Naive B cell (primary cell): ENCODE measurements around the gene BMP2K. TPM values are rescaled to one million over a fixed set of nuclear protein-coding genes. Genes with fewer than 3 reads are reported as not detected.
A peak's percentile ranks its signal among the peaks of the same experiment; 100 is the strongest.

Experiments used
- ATAC-seq, 2 donors: fragments of 150-1000 bp; cut with Tn5 transposase; 2 replicates each; pipeline ENCODE4 v1.10.0; 2021; ENCODE audit warnings: low read depth in 2 of 2, mild to moderate bottlenecking in 2 of 2, moderate library complexity in 2 of 2
- DNase-seq: peaks from one replicate; pipeline ENCODE4 v3.0.0; 2022
- H3K27ac Mint-ChIP-seq, 6 donors: one replicate each; pipeline ENCODE4 v1.8.0; 2020 to 2022; ENCODE audit warnings: mild to moderate bottlenecking in 6 of 6, mixed read lengths in 6 of 6, moderate library complexity in 5 of 6, inconsistent platforms in 2 of 6
- H3K27me3 Mint-ChIP-seq, 3 donors: one replicate each; pipeline ENCODE4 v1.8.0; 2021 to 2022; ENCODE audit warnings: mixed read lengths in 3 of 3, mild to moderate bottlenecking in 1 of 3
- H3K36me3 Mint-ChIP-seq, 2 donors: one replicate each; pipeline ENCODE4 v1.8.0; 2020 to 2022; ENCODE audit warnings: mixed read lengths in 2 of 2, inconsistent platforms in 1 of 2, mild to moderate bottlenecking in 1 of 2
- H3K4me1 Mint-ChIP-seq, 3 donors: one replicate each; pipeline ENCODE4 v1.8.0; 2020 to 2022; ENCODE audit warnings: mixed read lengths in 3 of 3, inconsistent platforms in 1 of 3, mild to moderate bottlenecking in 1 of 3, moderate library complexity in 1 of 3
- H3K4me3 Mint-ChIP-seq, 8 donors: one replicate each; pipeline ENCODE4 v1.8.0; 2020 to 2022; ENCODE audit warnings: mild to moderate bottlenecking in 8 of 8, mixed read lengths in 8 of 8, moderate library complexity in 8 of 8, inconsistent platforms in 2 of 8
- H3K9me3 Mint-ChIP-seq, 7 donors: one replicate each; pipeline ENCODE4 v1.8.0; 2020 to 2022; ENCODE audit warnings: mixed read lengths in 7 of 7, mild to moderate bottlenecking in 5 of 7, inconsistent platforms in 2 of 7, moderate library complexity in 1 of 7
- polyA plus RNA-seq, 6 donors: library from polyadenylated mRNA; unstranded; fragments of 300-500 nt; fragmentation: Illumina TruSeq; gene quantifications; one replicate each; pipeline ENCODE4 v1.2.3, GENCODE V29; 2021; ENCODE audit warnings: low read depth in 6 of 6

Gene BMP2K
- polyA plus RNA-seq, 6 donors from 2014 or later, result 7.1 to 35.4 (median 28.9) TPM

DNA sequence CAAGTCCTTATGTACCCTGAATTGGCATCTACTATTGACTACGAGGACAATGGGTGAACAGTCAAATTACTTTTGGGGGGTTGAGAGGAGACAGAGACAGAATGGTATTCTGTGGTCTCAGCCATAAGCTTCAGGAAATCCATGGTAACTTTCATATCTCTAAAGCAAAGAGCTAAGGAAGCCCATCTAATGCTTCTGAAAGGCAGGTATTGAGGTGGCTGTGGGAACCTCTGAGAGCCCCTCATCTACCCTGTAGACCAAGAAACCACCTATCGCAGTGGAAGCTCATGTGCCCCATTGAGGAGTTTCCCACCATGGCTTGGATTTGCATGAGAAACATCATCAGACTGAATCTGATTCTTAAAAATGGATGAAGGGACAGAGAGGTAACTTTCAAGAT, 23.1 kb upstream of the BMP2K start:
- no peak for ATAC-seq
- DNase-seq, result no peak
- Mint-ChIP-seq H3K9me3 (no peaks in the 10 kb centered on the region), H3K27me3 (no peaks in the 10 kb centered on the region), H3K4me1 (peaks cover 54 to 84% (median 61%) of the 10 kb centered on the region in 3 donors), H3K27ac (peak overlapping the region in 3 of 6 donors; percentile 68 to 88 (median 78)), H3K36me3 (peaks cover 0 to 7% of the 10 kb centered on the region in 2 donors), H3K4me3 (peak overlapping the region in 3 of 8 donors; percentile 20 to 55 (median 53))

DNA sequence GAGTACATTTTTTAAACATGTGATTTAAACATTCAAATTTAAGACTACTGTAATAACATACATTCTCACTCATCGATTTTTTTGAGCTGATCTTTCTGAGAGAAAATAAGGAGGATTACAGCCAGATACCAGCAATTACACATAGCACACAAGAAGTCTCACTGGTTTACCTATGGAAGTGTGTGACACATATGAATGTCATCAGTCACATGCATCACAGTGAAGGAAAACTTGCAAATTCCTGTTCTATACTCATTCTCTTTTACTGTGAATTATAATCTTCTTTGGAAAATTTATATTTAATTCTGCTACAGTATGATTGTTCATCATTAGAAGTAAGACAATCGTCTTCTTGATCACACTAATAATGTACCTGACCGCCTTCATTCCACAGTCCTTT, 21.3 kb upstream of the BMP2K start:
- peaks cover 47 to 72% (median 53%) of the 10 kb centered on the region in 3 donors for H3K4me1 Mint-ChIP-seq
- H3K27me3 Mint-ChIP-seq, result no peaks in the 10 kb centered on the region
- peak overlapping the region in 1 of 8 donors; percentile 25 for H3K4me3 Mint-ChIP-seq
- peak overlapping the region in 2 of 6 donors; percentile 8 to 58 for H3K27ac Mint-ChIP-seq
- no peaks in the 10 kb centered on the region for H3K9me3 Mint-ChIP-seq
- H3K36me3 Mint-ChIP-seq, result peaks cover 0 to 7% of the 10 kb centered on the region in 2 donors
- no peak for ATAC-seq
- DNase-seq, result no peak

DNA sequence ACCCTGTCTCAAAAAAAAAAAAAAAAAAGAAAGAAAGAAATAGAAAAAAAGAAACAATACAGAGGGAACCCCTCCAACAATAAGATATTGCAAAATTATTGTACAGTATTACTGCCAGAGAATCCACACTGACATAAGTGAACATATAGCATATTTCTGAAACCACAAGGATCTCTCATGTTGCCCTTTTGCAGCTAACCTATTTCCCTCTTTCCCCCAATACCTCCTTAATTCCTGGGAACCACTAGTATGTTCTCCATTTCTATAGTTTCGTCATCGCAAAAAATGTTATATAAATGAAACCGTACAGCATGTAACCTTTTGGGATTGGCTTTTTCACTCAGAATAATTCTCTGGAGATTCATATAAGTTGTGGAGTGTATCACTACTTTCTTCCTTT, 20.0 kb upstream of the BMP2K start:
- no peak overlapping the region for H3K4me3 Mint-ChIP-seq
- DNase-seq (no peak), ATAC-seq (no peak)
- H3K36me3 Mint-ChIP-seq, result peaks cover 0 to 7% of the 10 kb centered on the region in 2 donors
- H3K27me3 Mint-ChIP-seq, result no peaks in the 10 kb centered on the region
- no peaks in the 10 kb centered on the region for H3K9me3 Mint-ChIP-seq
- peak overlapping the region in 1 of 6 donors; percentile 26 for H3K27ac Mint-ChIP-seq
- H3K4me1 Mint-ChIP-seq, result peaks cover 40 to 59% (median 44%) of the 10 kb centered on the region in 3 donors

DNA sequence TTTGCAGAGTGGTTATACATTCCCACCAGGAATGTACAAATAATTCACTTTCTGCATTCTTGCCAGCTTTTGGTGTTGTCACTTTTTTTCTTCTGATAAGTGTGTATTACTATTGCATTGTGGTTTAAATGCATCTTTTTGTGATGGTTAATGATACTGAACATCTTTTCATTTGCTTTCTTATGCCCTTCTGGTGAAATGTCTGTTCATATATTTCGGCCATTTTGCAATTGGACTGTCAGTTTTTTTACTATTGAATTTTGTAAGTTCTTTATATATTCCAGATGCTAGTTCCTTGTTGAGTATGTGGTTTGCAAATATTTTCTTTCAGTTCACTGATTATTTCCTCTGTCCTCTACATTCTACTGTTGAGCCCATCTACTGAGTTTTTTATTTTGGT, 19.4 kb upstream of the BMP2K start:
- peak overlapping the region in 6 of 8 donors; percentile 9 to 66 (median 34) for H3K4me3 Mint-ChIP-seq
- peaks cover 0 to 7% of the 10 kb centered on the region in 2 donors for H3K36me3 Mint-ChIP-seq
- H3K27me3 Mint-ChIP-seq, result no peaks in the 10 kb centered on the region
- H3K9me3 Mint-ChIP-seq, result peaks cover 0 to under 1% (median 0%) of the 10 kb centered on the region in 7 donors
- peaks cover 38 to 54% (median 38%) of the 10 kb centered on the region in 3 donors for H3K4me1 Mint-ChIP-seq
- DNase-seq (no peak), ATAC-seq (no peak)
- H3K27ac Mint-ChIP-seq, result peak overlapping the region in 2 of 6 donors; percentile 49 to 55

DNA sequence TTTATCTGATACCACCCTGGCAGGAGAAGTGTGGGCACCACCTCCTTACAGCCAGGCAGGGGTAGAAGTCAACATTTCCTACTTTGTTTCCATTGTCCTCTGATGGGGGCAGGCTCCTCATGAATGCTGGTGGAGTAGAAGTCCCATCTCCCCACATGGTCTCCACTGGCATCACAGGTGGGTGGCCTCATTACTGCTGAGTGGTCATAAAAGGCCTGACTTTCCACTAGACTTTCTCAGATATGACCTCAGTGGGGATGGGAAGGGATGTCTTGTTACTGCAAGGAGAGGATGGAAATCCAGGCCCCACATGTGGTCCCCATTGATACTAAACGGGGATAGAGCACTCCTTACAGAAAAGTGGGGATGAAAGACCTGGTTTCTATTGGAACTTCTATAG, 18.6 kb upstream of the BMP2K start:
- ATAC-seq, result no peak
- Mint-ChIP-seq H3K4me3 (peak overlapping the region in 6 of 8 donors; percentile 23 to 66 (median 27)), H3K4me1 (peaks cover 30 to 46% (median 32%) of the 10 kb centered on the region in 3 donors), H3K9me3 (peaks cover 0 to 1% (median 0%) of the 10 kb centered on the region in 7 donors), H3K27ac (peak overlapping the region in 1 of 6 donors; percentile 47), H3K36me3 (peaks cover 0 to 7% of the 10 kb centered on the region in 2 donors), H3K27me3 (no peaks in the 10 kb centered on the region)
- no peak for DNase-seq

DNA sequence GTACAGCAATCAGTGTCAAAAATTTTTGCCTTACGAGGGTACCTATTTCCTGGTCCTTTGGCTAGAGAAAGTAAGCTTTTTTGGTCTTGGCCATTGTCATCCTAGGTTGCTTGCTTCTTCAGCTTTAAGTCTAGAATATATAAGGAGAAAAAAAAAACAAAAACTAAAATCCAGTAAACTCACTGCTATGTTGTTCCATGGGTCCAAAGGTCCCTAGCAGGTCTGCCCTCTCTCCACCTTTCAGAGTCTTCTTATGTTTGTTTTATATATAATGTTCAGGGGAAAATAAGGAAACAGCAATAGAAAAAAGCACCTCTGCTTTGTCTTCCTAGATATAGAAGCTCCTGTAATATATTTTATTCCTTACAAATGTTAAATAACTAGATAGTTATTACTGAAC, 18.1 kb upstream of the BMP2K start:
- peaks cover 0 to 1% (median 0%) of the 10 kb centered on the region in 7 donors for H3K9me3 Mint-ChIP-seq
- H3K27ac Mint-ChIP-seq, result peak overlapping the region in 1 of 6 donors; percentile 47
- no peaks in the 10 kb centered on the region for H3K27me3 Mint-ChIP-seq
- peaks cover 0 to 7% of the 10 kb centered on the region in 2 donors for H3K36me3 Mint-ChIP-seq
- H3K4me1 Mint-ChIP-seq, result peaks cover 25 to 41% (median 27%) of the 10 kb centered on the region in 3 donors
- ATAC-seq (no peak), DNase-seq (no peak)
- peak overlapping the region in 1 of 8 donors; percentile 42 for H3K4me3 Mint-ChIP-seq

DNA sequence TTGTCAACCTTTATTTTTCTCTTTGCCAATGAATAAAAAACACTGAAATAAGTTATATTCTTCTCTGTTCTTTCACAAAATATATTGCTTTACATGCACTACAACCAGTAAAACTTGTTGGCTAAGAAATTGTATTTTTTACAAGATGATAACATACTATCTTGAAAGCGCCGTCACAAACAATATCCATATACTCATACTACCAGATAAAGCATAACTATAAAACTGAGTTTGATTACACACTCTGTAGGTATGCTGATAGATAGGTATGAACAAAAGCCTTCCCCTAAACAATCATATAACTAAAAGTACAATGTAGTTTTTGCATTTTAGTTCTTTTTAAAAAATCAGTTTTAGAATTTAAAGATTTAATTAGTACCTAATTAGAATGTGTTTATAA, 13.6 kb upstream of the BMP2K start:
- H3K4me1 Mint-ChIP-seq, result peaks cover 22 to 29% (median 26%) of the 10 kb centered on the region in 3 donors
- H3K4me3 Mint-ChIP-seq, result no peak overlapping the region
- peaks cover 0 to 1% (median 0%) of the 10 kb centered on the region in 7 donors for H3K9me3 Mint-ChIP-seq
- no peak overlapping the region for H3K27ac Mint-ChIP-seq
- no peaks in the 10 kb centered on the region for H3K36me3 Mint-ChIP-seq
- ATAC-seq, result no peak
- DNase-seq, result no peak
- H3K27me3 Mint-ChIP-seq, result no peaks in the 10 kb centered on the region

DNA sequence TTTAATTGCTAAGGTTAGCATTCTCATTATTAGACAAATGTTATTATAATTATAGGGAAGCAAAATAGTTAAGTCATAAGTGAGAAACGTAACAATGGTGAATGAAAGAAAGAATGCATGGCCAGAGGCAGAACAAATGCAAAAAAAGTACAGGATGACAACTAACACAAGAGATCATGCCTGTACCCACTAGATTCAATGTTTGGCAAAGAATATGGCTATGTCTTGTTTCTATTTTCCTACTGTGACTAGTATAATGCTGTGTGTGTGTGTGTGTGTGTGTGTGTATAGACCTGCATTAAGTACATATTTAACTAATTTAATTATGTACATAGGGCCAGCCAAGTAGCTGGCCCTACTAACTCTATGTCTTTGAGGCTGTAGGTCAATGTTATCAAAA, 12.9 kb upstream of the BMP2K start:
- Mint-ChIP-seq H3K9me3 (peaks cover 0 to 1% (median 0%) of the 10 kb centered on the region in 7 donors), H3K4me1 (peaks cover 25 to 28% (median 28%) of the 10 kb centered on the region in 3 donors), H3K27ac (no peak overlapping the region), H3K4me3 (no peak overlapping the region), H3K27me3 (no peaks in the 10 kb centered on the region), H3K36me3 (no peaks in the 10 kb centered on the region)
- ATAC-seq (no peak), DNase-seq (no peak)

DNA sequence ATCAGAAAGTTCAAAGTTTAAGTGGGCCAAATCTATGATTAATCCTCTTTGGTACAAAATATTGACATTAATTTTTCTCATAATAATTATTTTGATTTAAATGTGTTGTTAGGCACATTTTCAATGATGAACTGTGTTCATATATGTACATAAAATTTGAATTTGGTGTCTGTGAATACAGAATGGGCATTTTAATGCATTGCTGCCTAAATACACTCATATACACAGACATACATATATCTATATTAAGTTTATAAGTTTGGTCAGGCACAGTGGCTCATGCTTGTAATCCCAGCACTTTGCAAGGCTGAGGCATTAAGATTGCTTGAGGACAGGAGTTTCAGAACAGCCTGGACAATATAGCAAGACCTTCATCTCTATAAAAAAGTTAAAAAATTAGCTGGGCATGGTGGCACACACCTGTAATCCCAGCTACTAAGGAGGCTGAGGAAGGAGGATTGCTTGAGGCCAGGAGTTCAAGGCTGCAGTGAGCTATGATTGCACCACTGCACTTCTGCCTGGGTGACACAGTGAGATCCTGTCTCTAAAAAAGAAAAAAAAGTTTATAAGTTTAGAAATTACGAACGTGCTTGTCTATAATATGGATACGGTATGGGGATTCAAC, 12.3 kb upstream of the BMP2K start:
- no peak overlapping the region for H3K27ac Mint-ChIP-seq

DNA sequence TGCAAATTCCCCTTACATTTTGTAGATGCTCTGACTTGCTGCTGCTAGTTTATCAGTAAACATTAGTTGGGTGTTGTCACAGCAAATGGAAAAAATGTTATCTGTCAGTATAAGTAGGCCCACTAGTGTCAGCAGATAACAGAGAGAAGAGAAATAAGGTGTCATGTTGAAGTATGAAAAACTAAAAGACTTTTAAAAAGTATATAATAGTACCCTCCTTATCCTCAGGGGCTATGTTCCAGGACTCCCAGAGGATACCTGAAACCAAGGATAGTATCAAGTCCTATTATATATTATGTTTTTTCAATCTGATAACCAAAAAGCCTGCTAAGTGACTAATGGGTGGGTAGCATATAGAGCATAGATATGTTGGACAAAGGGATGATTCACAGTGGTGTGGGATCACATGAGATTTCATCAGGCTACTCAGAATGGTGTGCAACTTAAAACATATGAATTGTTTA, 11.6 kb upstream of the BMP2K start:
- no peak for ATAC-seq
- peak overlapping the region in 1 of 8 donors; percentile 29 for H3K4me3 Mint-ChIP-seq
- H3K27me3 Mint-ChIP-seq, result no peaks in the 10 kb centered on the region

More for the DNA sequence above, 12.3 kb upstream of the BMP2K start:
- no peak for DNase-seq
- H3K9me3 Mint-ChIP-seq, result peaks cover 0 to 1% (median 0%) of the 10 kb centered on the region in 7 donors
- no peak overlapping the region for H3K4me3 Mint-ChIP-seq
- H3K4me1 Mint-ChIP-seq, result peaks cover 25 to 30% (median 28%) of the 10 kb centered on the region in 3 donors
- no peak for ATAC-seq
- no peaks in the 10 kb centered on the region for H3K36me3 Mint-ChIP-seq
- no peaks in the 10 kb centered on the region for H3K27me3 Mint-ChIP-seq

DNA sequence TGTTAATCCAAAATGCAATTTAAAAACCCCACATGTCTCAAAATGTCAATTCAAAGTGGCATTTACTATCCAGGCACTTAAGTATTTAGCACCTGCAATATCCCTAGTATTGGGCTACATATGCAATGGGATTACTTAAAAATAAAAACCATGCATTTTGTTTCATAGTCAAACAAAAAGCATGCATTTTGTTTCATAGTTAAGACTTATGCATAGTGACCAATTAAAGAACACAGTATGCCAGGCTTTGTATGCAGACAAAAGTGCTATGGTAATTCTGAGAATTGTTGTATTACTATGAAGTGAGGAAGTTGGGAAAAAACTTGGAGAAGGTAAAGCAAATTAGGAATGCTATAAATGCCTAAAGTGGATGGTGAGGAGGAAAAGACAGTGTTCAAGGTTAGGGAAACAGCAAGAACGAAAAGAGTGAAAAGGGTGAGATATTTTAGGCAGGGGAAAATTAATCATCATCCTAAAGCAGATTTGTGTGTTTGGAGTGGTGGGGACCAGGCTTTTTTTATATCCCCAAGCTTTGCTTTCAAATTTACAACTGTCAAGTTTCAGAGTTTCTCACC, 10.6 kb upstream of the BMP2K start:
- Mint-ChIP-seq H3K27ac (peak overlapping the region in 4 of 6 donors; percentile 13 to 95 (median 36)), H3K4me3 (peak overlapping the region in 3 of 8 donors; percentile 34 to 60 (median 55)), H3K27me3 (no peaks in the 10 kb centered on the region), H3K4me1 (peaks cover 25 to 30% (median 28%) of the 10 kb centered on the region in 3 donors), H3K36me3 (no peaks in the 10 kb centered on the region), H3K9me3 (peaks cover 0 to 1% (median 0%) of the 10 kb centered on the region in 7 donors)
- no peak for DNase-seq
- ATAC-seq, result no peak

More for the DNA sequence above, 11.6 kb upstream of the BMP2K start:
- DNase-seq, result no peak
- Mint-ChIP-seq H3K9me3 (peaks cover 0 to 1% (median 0%) of the 10 kb centered on the region in 7 donors), H3K27ac (no peak overlapping the region), H3K36me3 (no peaks in the 10 kb centered on the region), H3K4me1 (peaks cover 25 to 30% (median 28%) of the 10 kb centered on the region in 3 donors)

DNA sequence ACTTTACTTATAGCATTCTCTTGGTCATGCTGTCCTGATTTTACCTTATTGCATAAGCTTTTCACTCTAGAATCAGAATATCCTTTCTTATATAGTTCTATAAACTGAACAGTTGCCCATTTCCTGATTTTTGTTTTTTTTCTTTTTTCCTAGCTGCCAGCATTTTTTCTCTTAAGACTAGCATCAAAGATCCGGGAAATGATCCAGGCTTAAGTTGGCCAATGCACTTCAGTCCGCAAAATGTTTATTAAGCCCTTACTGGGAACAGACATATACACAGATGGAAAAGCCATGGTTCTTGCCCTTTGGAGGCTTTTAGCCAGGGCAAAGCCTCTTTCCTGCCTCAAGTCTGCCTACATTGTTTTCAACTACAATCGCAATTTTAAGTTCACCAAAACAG, 10.1 kb upstream of the BMP2K start:
- peak overlapping the region; percentile 26 to 95 (median 41) for H3K27ac Mint-ChIP-seq
- no peaks in the 10 kb centered on the region for H3K36me3 Mint-ChIP-seq
- H3K4me1 Mint-ChIP-seq, result peaks cover 25 to 30% (median 28%) of the 10 kb centered on the region in 3 donors
- H3K4me3 Mint-ChIP-seq, result peak overlapping the region in 7 of 8 donors; percentile 13 to 77 (median 67)
- ATAC-seq (no peak), DNase-seq (no peak)
- H3K9me3 Mint-ChIP-seq, result peaks cover 0 to 1% (median 0%) of the 10 kb centered on the region in 7 donors
- H3K27me3 Mint-ChIP-seq, result no peaks in the 10 kb centered on the region

DNA sequence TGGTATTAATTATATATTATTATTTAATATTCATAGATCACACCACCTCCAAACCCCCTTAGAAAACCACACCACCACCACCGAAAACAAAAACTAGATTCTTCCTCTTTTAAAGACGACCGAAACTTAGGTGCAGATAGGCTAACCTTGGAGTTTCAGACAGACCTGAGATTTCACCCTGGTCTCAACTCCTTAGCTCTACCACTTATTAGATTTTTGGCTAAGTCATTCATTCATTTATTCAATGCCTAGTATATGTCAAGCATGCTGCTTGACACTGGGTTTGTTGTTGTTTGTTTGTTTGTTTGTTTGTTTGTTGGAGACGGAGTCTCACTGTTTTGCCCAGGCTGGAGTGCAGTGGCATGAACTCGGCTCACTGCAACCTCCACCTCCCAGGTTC, 9.5 kb upstream of the BMP2K start:
- Mint-ChIP-seq H3K4me3 (peak overlapping the region in 6 of 8 donors; percentile 9 to 80 (median 74)), H3K27me3 (no peaks in the 10 kb centered on the region), H3K36me3 (no peaks in the 10 kb centered on the region), H3K9me3 (peaks cover 0 to 1% (median 0%) of the 10 kb centered on the region in 7 donors), H3K27ac (peak overlapping the region in 5 of 6 donors; percentile 8 to 85 (median 60)), H3K4me1 (peaks cover 24 to 30% (median 28%) of the 10 kb centered on the region in 3 donors)
- ATAC-seq, result peak; percentile 99 to 100
- DNase-seq, result peak; percentile 57
